Measurements from ENCODE around the gene EEA1.

- TF ChIP-seq CTCF (IDR thresholded peaks at IDR 0.05) = no peak
- no peak for TF ChIP-seq POLR2A (IDR thresholded peaks at IDR 0.05)
Observed at GRCh38 chr12:92897844-92898243, 31.3 kb downstream of the EEA1 start.

All from vagina (tissue), 2 donors.